Keratinocyte (primary cell): ENCODE data around the gene CRB2. TPM values are rescaled to one million over a fixed set of nuclear protein-coding genes. Genes with fewer than 3 reads are reported as not detected.

Experiments used
- DNase-seq: peaks from one replicate; pipeline ENCODE4 v3.0.0-alpha.2; 2011; ENCODE audit warnings: low read depth, missing footprints, low spot score
- FAIRE-seq: peaks from 2 replicates; lab custom pipeline; 2011; peaks lifted over from hg19 to GRCh38; lab: Jason Lieb, UNC
- H2AFZ ChIP-seq: 2 replicates; pipeline ENCODE4 v1.6.0; 2012; ENCODE audit warnings: low read length, control low read depth, inconsistent platforms; ENCODE audit not compliant: control insufficient read depth
- H3K27ac ChIP-seq: 2 replicates; pipeline ENCODE4 v1.5.1; 2011; ENCODE audit warnings: low read length; ENCODE audit not compliant: control insufficient read depth, insufficient read depth
- H3K27me3 ChIP-seq: 3 replicates; pipeline ENCODE4 v1.6.0; 2011; ENCODE audit warnings: low read length; ENCODE audit not compliant: control insufficient read depth, insufficient read depth; ENCODE audit errors: extremely low read depth
- H3K36me3 ChIP-seq, 2 experiments: 2 replicates in 1 of 2; 3 replicates in 1 of 2; pipeline ENCODE4 v1.5.1; 2011; ENCODE audit warnings: low read length in 2 of 2, mild to moderate bottlenecking in 1 of 2; ENCODE audit not compliant: control insufficient read depth in 2 of 2, insufficient read depth in 2 of 2; ENCODE audit errors: extremely low read depth in 1 of 2
- H3K4me1 ChIP-seq: 3 replicates; pipeline ENCODE4 v1.5.1; 2011; ENCODE audit warnings: low read length; ENCODE audit not compliant: control insufficient read depth, insufficient read depth; ENCODE audit errors: extremely low read depth
- H3K4me2 ChIP-seq: 3 replicates; pipeline ENCODE4 v1.6.0; 2011; ENCODE audit warnings: low read depth, low read length; ENCODE audit not compliant: control insufficient read depth, insufficient read depth; ENCODE audit errors: extremely low read depth
- H3K4me3 ChIP-seq, 3 experiments: fragments of 200-600 bp in 1 of 3; sonication (generic) in 1 of 3; 2 replicates in 2 of 3; 3 replicates in 1 of 3; pipeline ENCODE4 v1.5.1; 2011 to 2016; ENCODE audit warnings: low read length in 3 of 3, mild to moderate bottlenecking in 3 of 3, control low read depth in 2 of 3, inconsistent platforms in 1 of 3, low read depth in 1 of 3, mixed read lengths in 1 of 3, mixed run types in 1 of 3, moderate library complexity in 1 of 3; ENCODE audit not compliant: control insufficient read depth in 2 of 3, insufficient read depth in 2 of 3; ENCODE audit errors: extremely low read depth in 1 of 3
- H3K79me2 ChIP-seq: 2 replicates; pipeline ENCODE4 v1.6.0; 2012; ENCODE audit warnings: low read length; ENCODE audit not compliant: control insufficient read depth, insufficient read depth
- H3K9ac ChIP-seq: 3 replicates; pipeline ENCODE4 v1.6.0; 2011; ENCODE audit warnings: low read length; ENCODE audit not compliant: control insufficient read depth, insufficient read depth; ENCODE audit errors: extremely low read depth
- H3K9me1 ChIP-seq: 3 replicates; pipeline ENCODE4 v1.6.0; 2011; ENCODE audit warnings: low read length; ENCODE audit not compliant: control insufficient read depth, insufficient read depth; ENCODE audit errors: extremely low read depth
- H3K9me3 ChIP-seq: 2 replicates; pipeline ENCODE4 v1.5.1; 2012; ENCODE audit warnings: low read depth, low read length; ENCODE audit not compliant: control insufficient read depth
- H4K20me1 ChIP-seq: 3 replicates; pipeline ENCODE4 v1.6.0; 2011; ENCODE audit warnings: low read length; ENCODE audit not compliant: control insufficient read depth, insufficient read depth; ENCODE audit errors: extremely low read depth
- CTCF ChIP-seq, 3 experiments: IDR thresholded peaks in 1 of 3; conservative IDR thresholded peaks in 1 of 3; optimal IDR thresholded peaks in 1 of 3; 2 replicates in 2 of 3; 3 replicates in 1 of 3; pipeline versions ENCODE3 to v1.5.1; 2011; ENCODE audit warnings: low read length in 3 of 3, mild to moderate bottlenecking in 3 of 3, moderate library complexity in 2 of 3, control low read depth in 1 of 3, inconsistent platforms in 1 of 3; ENCODE audit not compliant: insufficient read depth in 2 of 3; ENCODE audit errors: extremely low read depth in 1 of 3
- EZH2 ChIP-seq: IDR thresholded peaks from one replicate; pipeline ENCODE4 v1.6.1; 2012; ENCODE audit warnings: inconsistent platforms, mild to moderate bottlenecking, low read length, moderate library complexity
- dilution Hi-C: fragments of 300-500 bp; cut with MboI; formaldehyde crosslinking; loops from one replicate; pipeline ENCODE4 v1.7.0; 2020; ENCODE audit warnings: low sequenced_read_pairs; ENCODE audit not compliant: extremely low pct_ligation_motif_present
- polyA plus RNA-seq, 5 experiments: library from polyadenylated mRNA; depleted of rRNA in 3 of 5; stranded (reverse) in 3 of 5; stranded (forward) in 1 of 5; unstranded in 1 of 5; fragments of >200 nt; gene quantifications; 1 replicate in 1 of 5; 2 replicates in 3 of 5; 3 replicates in 1 of 5; pipeline versions ENCODE4 v1.2.1 to v1.2.3, GENCODE V29; 2011 to 2012; ENCODE audit warnings: missing spikeins in 2 of 5, low read depth in 1 of 5, low replicate concordance in 1 of 5

CRB2 gene
- polyA plus RNA-seq, 1 donor (not counting 4 experiments of a cell fraction or from before 2014, with no cell fraction given), result not detected

GRCh38 chr9:123364241-123364824 is 8.3 kb downstream of the CRB2 start:
- Histone ChIP-seq H3K9me1 (no peaks in the 10 kb centered on the region), H3K27ac (no peak overlapping the region), H3K4me3 (no peak overlapping the region), H3K4me1 (no peaks in the 10 kb centered on the region), H2AFZ (no peak overlapping the region), H4K20me1 (no peaks in the 10 kb centered on the region), H3K36me3 (no peaks in the 10 kb centered on the region), H3K4me2 (no peak overlapping the region), H3K27me3 (peaks cover 11% of the 10 kb centered on the region), H3K9ac (no peak overlapping the region), H3K79me2 (no peaks in the 10 kb centered on the region), H3K9me3 (no peaks in the 10 kb centered on the region)
- no peak for DNase-seq
- TF ChIP-seq CTCF (optimal IDR thresholded peaks at IDR 0.05 in 1 of 3, IDR thresholded peaks at IDR 0.05 in 1 of 3, conservative IDR thresholded peaks at IDR 0.05 in 1 of 3; ENCODE audit: extremely low read depth in 1 of 3, insufficient read depth in 2 of 3, low read length in 3 of 3), result no peak
- no peak for TF ChIP-seq EZH2
- dilution Hi-C loops, result no loop called here
- FAIRE-seq, result no peak

- Histone ChIP-seq H4K20me1 (no peaks in the 10 kb centered on the region), H3K9me1 (no peaks in the 10 kb centered on the region), H3K36me3 (no peaks in the 10 kb centered on the region), H3K4me2 (no peak overlapping the region), H2AFZ (no peak overlapping the region), H3K4me3 (no peak overlapping the region), H3K79me2 (no peaks in the 10 kb centered on the region), H3K27ac (no peak overlapping the region), H3K27me3 (peaks cover 15% of the 10 kb centered on the region), H3K9ac (no peak overlapping the region), H3K4me1 (no peaks in the 10 kb centered on the region), H3K9me3 (no peaks in the 10 kb centered on the region)
- no peak for TF ChIP-seq EZH2
- TF ChIP-seq CTCF (optimal IDR thresholded peaks at IDR 0.05 in 1 of 3, IDR thresholded peaks at IDR 0.05 in 1 of 3, conservative IDR thresholded peaks at IDR 0.05 in 1 of 3; ENCODE audit: extremely low read depth in 1 of 3, insufficient read depth in 2 of 3, low read length in 3 of 3), result peak in 2 of 3 experiments; percentile 39 to 50
- dilution Hi-C loops, result no loop called here
- FAIRE-seq (no peak), DNase-seq (no peak)
These were observed 9.4 kb downstream of the CRB2 start for GRCh38 chr9:123365287-123365880.
